OCI-LY3 (cell line): Measurements from ENCODE around the gene DPF3.

Source experiments
- EZH2phosphoT487 ChIP-seq: fragments of 200-600 bp; shearing (Covaris generic); IDR thresholded peaks from 2 replicates; pipeline ENCODE4 v1.6.1; 2018; ENCODE audit warnings: antibody characterized with exemption, mixed run types, low read depth
- TF ChIP-seq, protein P1 (sequence below): fragments of 200-600, 300-600 bp; sonication (generic); IDR thresholded peaks from 2 replicates; pipeline ENCODE4 v1.5.1; 2014; ENCODE audit warnings: antibody characterized with exemption, low read length, low read depth

GRCh38 chr14:72926292-72927028 is 32.6 kb upstream of the DPF3 start, which contains the start of gene DCAF4:
- TF ChIP-seq EZH2phosphoT487 = no peak
- TF ChIP-seq, protein P1, sequence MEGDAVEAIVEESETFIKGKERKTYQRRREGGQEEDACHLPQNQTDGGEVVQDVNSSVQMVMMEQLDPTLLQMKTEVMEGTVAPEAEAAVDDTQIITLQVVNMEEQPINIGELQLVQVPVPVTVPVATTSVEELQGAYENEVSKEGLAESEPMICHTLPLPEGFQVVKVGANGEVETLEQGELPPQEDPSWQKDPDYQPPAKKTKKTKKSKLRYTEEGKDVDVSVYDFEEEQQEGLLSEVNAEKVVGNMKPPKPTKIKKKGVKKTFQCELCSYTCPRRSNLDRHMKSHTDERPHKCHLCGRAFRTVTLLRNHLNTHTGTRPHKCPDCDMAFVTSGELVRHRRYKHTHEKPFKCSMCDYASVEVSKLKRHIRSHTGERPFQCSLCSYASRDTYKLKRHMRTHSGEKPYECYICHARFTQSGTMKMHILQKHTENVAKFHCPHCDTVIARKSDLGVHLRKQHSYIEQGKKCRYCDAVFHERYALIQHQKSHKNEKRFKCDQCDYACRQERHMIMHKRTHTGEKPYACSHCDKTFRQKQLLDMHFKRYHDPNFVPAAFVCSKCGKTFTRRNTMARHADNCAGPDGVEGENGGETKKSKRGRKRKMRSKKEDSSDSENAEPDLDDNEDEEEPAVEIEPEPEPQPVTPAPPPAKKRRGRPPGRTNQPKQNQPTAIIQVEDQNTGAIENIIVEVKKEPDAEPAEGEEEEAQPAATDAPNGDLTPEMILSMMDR = no peak
